GM19468 (cell line): ENCODE results near the gene FBXO24.

Source experiments
- ATAC-seq: cut with Tn5 transposase; IDR thresholded peaks from one replicate; pipeline ENCODE4 v1.9.1; 2021; ENCODE audit warnings: mild to moderate bottlenecking, moderate library complexity, moderate number of reproducible peaks; ENCODE audit not compliant: unreplicated experiment; ENCODE audit errors: extremely low read depth

FBXO24 gene

GRCh38 chr7:100585511-100586265, 440 bp upstream of the FBXO24 start, which contains the start of gene LRCH4:
Gene LRCH4 (minus strand): TSS chr7:100586129. CDS start chr7:100586100, 29 bp downstream.
- no peak for ATAC-seq

GRCh38 chr7:100588438-100588837, 2.3 kb downstream of the FBXO24 start:
- ATAC-seq, result no peak

- no peak for ATAC-seq
Measured at GRCh38 chr7:100589341-100589947, 3.3 kb downstream of the FBXO24 start.

GRCh38 chr7:100590077-100590737, 4.1 kb downstream of the FBXO24 start:
- ATAC-seq, result no peak

- no peak for ATAC-seq
Measured at GRCh38 chr7:100591596-100591995, 5.5 kb downstream of the FBXO24 start.

GRCh38 chr7:100595188-100595587, 9.1 kb downstream of the FBXO24 start:
- ATAC-seq, result no peak

- no peak for ATAC-seq
Measured at GRCh38 chr7:100598425-100598824, 12.3 kb downstream of the FBXO24 start.

- ATAC-seq, result no peak
Measured at GRCh38 chr7:100599911-100600729, 14.0 kb downstream of the FBXO24 start.

GRCh38 chr7:100600730-100601038, 14.6 kb downstream of the FBXO24 start:
- no peak for ATAC-seq

GRCh38 chr7:100602889-100603725, 17.0 kb downstream of the FBXO24 start:
- no peak for ATAC-seq

GRCh38 chr7:100603726-100604027, 17.5 kb downstream of the FBXO24 start:
- ATAC-seq, result no peak

GRCh38 chr7:100604028-100604975, 18.2 kb downstream of the FBXO24 start:
- no peak for ATAC-seq

- ATAC-seq, result no peak
Measured at GRCh38 chr7:100604976-100605911, 19.1 kb downstream of the FBXO24 start.

- no peak for ATAC-seq
Measured at GRCh38 chr7:100606313-100606712, 20.2 kb downstream of the FBXO24 start.

- no peak for ATAC-seq
Measured at GRCh38 chr7:100607111-100607510, 21.0 kb downstream of the FBXO24 start.

- ATAC-seq, result no peak
Measured at GRCh38 chr7:100609958-100610357, 23.8 kb downstream of the FBXO24 start.

GRCh38 chr7:100611983-100612729, 26.0 kb downstream of the FBXO24 start, which contains the start of gene MOSPD3:
Gene MOSPD3 (plus strand): TSS chr7:100612540. CDS start chr7:100612792, 252 bp downstream.
- peak; percentile 86 for ATAC-seq
